HG03460 (cell line): ENCODE results near the gene MRPS18A.
"Not testable (repeated sequence)": the region's sequence is repeated elsewhere in the genome, so short reads cannot be mapped to it uniquely, and the experiment has no call there.

Source experiments
- ATAC-seq: cut with Tn5 transposase; IDR thresholded peaks from one replicate; pipeline ENCODE4 v1.9.1; 2021; ENCODE audit not compliant: unreplicated experiment

The MRPS18A gene

DNA sequence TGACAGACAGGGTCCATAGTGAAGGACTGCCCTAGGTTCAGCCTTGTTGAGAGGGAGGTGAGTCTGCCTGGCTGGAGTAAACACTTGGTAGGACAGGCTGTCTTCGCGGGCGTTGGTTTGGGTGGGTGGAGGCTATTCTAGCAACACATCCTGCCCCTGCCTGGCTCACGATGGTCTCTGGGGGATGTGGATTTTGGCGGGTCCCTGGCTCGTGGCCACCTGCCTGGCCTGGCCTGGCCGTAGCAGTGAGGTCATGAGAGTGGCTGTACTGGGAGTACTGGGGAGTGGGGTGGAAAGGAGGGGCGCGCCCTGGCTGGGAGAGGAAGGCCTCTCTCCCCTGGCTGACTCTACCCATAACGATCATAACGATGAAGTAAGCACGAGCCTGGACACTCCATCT, 30.2 kb upstream of the MRPS18A start:
- ATAC-seq: no peak

DNA sequence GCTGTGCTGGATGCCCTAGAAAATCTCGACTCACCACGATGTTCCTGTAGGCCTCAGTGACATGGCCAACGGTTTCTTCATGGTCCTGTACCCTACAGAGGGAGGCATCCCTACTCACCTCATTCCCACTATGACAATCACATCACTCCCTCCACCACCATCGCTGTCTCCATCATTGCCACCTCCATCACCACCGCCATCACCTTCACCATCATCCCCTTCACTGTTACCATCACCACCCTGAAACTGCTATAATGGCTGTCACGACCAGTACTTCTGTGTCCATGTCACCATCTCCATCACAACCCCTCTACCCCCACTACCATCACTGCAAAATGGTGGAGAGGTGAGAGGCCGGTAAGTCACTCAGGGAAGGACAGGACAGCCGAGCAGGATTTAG, 29.8 kb upstream of the MRPS18A start:
- ATAC-seq: no peak

DNA sequence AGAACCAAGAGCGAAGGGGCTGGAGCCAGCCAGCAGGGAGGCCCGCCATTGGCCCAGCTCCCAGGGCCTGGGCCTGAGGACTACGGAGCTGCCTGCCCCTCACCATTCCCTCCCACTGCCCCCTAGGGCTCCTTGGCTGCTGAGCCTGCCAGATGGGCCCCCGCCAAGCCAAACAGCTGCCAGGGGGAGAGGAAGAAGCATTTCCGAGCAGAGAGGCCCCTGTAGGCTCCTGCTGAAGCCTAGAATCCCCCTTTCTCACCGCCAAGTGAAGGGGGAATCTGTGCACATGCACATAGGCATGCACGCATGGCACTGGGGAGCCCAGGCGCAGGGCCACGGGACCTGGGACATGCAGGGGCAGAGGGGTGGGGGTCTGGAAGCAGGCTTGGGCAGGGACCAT, 28.5 kb upstream of the MRPS18A start:
- no peak for ATAC-seq

DNA sequence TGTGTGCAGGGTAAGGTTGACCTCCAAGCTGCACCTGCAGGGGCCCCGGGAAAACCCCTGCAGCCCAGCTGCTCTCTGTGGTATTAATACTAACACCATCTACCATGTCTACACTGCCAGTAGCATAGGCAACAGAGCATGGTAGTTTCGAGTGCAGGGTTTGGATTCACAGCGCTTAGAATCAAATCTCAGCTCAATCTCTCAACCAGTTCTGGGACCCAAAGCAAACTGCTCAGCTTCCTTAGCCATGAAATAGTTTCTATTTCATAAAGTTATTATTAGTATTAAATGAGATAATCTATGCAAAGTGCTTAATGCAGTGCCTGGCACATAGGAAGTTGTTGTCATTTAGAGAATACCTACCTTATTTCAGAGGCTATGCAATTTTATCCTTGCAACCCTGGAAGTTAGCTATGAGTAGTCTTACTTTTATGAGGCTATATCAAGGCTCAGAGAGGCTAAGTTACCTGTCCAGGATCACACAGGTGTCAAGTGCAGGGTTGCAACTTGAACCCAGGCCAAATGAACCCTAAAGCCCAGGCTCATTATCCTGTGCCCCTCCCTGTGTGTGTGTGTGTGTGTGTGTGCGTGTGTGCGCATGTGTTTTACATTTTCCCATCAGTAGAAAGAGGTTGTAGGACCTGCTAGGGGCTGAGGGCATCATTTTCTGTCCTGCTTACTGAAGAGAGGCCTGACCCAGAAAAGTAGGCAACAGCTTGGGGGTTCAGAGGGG, 27.6 kb upstream of the MRPS18A start:
- peak; percentile 90 for ATAC-seq

DNA sequence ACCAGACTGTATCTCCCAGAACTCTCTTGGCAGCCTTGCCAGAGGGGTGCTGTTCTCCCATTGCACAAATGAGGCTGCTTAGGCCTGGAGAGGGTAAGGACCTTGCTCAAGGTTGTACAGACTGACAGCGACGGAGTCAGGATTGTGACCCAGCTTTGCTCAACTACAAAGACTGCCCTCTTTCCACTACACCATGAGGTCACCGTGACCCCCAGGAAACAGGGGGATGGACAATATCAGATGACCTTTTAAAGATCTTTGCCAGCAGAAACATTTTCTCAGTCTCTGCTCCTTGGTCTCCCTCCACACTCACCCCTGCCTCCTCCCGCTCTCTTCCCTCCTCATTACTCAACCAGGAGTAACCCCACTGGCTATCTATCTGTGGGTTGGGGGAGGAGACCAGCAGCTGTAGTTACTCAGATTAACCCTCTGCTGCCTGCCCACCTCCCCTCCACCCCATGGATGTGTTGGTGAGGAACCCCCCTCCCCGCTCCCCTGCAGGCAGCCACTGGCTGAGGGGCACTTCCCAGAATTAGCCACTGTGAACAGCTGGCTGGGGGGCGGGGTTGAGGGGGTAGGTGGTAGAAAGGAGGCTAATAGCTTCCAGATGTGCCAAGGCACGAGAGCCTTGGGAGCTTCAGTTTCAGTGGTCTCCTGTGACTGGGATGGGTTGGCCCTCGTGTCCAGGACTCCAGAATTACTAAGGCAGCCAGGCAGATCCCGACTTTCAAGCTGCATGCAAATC, 26.9 kb upstream of the MRPS18A start:
- peak; percentile 23 for ATAC-seq

DNA sequence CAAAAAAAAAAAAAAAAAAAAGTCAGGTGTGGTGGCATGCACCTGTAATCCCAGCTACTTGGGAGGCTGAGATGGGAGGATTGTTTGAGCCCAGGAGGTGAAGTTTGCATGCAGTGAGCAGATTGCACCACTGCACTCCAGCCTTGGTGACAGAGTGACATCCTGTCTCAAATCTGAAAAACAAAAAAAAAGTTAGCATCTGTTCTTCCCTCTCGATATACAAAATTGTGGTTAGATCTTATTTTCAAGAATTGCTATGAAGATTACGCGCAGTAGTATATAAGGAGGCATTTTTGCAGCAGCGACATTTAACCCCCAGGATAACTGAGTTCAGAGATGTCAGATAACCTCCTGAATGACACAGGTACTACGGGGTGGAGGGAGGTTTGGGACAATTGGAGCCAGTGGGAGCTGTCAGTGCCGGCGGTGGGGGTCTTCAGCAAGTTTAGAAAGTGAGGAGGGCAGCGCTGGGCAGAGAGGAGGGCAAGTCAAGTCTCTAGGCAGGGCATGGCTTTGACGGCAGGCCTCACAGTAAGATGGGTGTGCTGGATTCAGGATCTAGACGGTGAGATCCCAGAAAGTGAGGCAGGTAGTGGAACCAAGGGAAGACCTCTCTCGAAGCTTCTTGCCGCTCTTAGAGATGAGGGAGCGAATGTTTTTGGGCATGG, 26.2 kb upstream of the MRPS18A start:
- no peak for ATAC-seq

DNA sequence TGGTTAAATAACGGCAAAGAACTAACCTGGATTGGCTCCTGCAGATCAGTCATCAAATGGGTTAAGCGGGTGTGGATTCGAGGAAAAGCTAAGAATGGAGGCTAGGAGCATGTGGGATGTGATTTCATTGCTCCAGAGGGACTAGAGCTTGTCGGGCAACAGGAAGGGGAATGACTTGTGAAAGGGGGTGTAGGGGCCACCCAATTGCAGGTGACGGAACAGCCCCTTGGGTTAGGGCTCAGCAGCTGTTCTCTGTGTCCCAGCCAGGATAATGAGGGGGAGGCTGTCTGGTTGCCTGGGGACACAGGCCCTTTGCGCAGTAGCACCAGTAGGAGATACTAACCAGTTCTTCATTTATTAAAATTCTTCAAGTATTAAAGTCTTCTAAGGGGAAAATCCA, 25.0 kb upstream of the MRPS18A start:
- ATAC-seq: no peak

DNA sequence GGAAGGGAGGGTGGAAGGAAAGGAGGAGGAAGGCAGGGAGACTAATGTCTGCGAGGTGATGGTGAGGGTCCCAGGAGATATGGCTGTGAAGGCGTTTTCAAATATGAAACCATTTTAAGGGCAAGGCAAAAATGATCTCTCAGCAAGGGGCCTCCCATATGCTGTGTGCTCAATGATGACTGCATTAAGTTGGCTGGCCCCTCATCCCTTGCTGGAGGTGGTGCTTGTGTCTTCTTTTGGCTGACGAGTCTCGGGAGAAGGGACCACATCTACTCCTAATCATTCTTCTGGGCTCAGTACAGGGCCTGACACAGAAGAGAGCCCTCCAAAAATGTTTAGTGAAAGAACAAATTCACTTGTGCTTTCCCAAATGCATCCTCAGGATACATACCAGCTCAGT, 23.0 kb upstream of the MRPS18A start:
- no peak for ATAC-seq

DNA sequence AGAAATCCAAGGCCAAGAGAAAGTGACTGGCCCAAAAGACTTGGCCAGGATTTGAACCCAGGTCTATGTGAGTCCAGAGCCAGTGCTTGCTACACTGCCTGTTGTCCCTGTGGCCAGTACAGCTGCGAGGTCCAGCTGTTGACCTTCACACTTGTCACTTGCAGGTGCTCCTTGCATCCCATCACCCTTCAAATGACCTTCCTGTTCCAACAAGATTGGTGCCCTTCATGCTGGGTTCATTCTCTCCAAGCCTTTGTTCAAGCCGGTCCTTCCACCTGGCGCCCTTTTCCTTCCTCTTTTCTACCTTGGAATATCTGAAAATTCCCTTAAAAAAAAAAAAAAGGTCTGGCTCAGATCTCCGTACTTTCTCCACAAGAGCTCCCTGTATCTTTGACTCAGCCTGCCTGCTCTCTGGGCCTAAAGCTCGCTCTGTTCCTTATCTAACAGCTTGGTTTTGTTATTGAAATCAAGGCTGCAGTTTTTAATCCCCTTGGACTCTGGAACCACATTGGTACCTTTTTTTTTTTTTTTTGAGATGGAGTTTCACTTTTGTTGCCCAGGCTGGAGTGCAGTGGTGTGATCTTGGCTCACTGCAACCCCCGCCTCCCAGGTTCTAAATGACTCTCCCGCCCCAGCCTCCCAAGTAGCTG, 22.2 kb upstream of the MRPS18A start:
- no peak for ATAC-seq

DNA sequence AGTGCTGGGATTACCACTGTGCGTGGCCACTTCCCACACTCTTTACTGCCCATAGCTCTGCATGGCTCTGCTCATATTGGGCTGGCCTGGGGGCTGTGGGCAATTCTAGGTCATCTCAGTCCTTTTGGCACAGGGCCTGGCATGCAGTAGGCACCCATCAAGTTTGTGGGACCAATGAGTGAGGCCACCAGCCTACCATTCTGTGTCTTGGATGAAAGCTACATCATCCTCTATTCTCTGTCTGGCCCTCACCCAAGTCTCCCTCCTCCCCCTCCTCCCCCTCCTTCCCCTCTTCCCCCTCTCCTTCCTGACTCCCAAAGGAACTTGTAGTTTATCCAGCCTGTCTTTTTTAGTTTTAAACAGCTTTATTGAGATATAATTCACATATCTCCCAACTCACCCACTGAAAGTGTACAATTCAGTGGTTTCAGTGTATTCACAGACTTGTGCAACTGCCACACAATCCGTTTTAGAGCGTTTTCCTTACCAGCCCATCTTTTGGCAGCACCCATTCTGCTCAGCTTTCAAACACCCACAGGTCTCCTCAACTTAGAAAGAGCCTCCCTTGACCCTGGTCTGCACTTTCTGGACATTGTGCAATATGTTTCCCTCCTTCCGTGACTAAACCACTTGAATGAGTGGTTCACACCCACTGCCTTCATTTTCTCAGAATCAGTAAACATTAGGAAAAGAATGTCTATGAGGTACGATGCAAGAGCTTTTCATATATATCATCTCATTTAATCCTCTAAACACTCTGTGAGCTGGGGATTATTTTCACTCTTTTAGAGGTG, 21.5 kb upstream of the MRPS18A start:
- ATAC-seq: no peak

DNA sequence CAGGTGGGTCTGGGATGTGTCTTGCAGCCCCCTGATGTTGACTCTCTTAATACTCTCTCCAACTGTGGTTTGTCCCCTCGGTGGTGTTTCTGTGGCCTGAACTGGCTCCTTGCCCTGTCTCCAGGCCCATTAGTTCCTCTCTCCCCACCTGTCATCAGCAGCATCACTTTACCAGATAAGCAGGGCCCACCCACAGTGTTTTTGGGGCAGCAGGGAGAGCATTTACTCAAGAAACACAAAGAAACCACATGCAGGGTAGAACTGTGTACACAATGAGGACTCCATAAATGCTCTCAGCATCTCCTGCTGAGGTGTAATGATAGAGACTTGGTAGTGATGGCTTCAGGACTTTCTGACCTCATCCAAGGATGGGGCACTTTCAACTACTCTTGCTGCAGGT, 20.2 kb upstream of the MRPS18A start:
- ATAC-seq: no peak

DNA sequence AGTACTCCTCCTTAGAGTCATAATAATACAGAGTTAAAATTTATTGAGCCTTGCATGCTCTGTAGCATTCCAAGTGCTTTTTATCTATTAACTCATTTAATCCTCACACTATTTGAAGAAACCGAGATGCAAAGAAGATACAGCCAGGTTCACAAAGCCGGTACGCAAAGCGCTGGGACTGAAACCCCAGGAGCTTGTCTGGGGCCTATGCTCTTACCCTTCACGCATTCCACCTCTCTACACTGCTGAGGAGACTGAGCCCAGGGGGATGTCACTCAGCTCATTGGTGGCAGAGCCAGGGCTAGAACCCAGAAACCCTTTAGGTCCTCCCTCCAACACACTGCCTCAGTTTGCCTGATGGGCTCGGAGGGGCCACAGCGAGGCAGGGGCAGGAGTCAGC, 19.7 kb upstream of the MRPS18A start:
- no peak for ATAC-seq

DNA sequence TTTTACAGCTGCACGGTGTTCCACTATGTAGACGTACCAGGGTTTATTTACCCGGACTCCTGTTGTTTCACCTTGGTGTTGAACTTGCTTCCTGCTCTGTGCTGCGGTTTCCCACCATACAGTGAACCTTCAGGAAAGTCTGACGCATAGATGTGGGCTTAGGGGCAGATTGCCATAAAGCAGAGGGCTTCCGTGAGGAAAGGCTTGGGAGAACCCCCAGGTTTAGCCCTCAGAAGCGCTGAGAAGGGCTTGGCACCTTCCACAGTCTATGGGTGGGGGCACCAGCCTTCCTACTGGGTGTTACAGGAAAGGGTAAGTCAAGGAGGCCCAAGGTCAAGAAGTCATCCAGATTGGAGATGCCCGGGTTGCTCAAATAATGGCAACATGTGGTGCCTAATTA, 19.2 kb upstream of the MRPS18A start:
- ATAC-seq: no peak

DNA sequence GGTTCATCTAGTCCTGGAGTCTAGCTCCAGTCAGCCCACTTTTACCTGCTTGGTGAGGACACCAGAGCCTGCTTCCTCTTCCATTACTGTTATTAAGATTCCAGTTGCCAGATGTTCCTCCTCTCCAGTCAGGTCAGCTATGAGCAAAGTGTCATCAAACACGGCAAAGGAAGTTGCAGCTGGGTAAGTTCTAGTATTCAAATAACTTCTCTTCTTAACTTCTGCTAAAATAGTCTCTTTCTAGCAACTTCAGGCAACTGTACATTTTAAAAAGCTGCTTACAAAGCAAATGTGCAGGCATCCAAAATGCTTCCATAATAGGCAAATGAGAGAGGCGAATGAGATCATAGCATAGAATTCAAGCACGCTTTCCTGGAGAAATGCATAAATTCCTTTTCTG, 18.4 kb upstream of the MRPS18A start:
- no peak for ATAC-seq

DNA sequence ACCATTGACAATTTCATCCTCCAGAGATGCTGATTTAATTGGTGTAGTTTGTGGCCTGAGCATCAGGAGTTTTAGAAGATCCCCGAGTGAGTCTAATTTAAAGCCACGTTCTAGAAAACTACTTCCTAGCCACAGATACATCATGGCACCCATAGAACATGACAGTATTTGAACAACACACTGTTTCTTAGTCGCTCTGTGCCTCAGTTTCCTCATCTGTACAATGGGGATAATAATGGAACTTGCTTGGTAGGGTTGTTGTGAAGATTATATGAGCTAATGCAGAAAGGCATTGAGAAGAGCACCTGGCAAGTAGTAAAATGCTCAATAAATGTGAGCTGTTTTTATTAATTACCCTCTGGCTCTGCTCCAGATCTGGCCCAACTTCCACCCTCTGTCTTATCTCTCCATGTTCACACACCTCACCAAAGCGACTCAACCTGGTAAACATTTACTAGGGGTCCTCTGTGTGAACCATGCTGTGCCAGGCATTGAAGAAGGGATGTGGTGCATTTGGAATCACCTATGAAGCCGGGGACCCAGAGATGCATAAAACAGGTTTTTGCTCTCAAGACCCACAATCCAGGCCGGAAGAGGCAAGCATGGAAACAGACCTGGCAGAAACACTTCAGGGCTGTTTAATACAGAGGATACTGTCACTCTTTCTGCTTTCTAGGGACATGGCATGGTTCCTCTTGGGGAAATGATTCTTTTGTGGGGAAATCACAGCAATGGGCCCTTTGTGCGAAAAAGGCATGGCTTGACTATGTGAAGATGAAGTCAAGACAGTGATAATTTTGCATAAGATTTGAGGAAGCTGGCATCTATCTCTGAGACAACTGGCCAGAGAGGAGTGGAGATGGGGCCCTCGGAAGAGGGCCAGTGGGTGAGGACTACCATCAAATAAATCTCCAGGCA, 16.2 kb upstream of the MRPS18A start:
- no peak for ATAC-seq

DNA sequence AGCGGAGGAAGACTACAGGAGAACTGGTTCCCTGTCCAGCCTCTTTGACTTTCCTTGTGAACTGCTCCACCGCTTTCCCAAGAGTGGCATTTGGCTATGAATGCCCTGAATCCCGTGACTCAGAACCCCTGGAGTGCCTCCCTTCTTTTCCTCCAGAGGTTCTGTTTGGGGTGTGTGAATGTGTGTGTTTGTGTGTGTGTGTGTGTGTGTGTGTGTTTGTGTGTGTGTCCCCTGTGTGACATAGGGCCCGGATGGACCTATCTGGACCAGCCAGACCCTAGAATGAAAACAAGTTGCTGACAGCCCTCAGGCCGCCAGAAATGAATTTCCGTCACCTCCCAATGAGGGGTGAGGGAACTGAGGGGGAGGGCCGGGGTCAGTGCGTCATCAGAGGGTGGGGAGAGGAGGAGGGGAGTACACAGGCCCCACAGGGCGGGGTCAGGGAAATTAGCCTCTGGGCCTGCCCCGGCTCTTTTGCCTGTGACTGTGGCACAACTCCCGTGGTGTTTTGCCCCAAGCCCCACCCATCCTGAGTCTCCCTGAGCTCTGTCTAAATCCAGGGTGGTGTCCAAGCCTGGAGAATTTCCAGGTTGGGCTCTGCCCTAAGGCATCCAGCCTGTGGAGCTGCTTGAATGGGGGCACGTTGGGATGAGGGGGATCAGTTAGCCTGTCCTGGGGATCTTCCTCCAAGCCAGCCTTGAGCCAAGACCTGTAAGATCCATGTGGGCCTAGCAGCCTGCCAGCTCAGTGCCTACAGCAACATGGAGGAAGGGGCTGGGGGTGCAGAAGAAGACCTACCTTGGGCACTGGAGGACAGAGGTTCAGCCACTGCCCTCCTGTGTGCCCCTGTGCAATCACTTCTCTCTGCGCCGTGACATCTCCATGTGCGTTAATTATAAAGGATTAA, 15.2 kb upstream of the MRPS18A start:
- no peak for ATAC-seq

DNA sequence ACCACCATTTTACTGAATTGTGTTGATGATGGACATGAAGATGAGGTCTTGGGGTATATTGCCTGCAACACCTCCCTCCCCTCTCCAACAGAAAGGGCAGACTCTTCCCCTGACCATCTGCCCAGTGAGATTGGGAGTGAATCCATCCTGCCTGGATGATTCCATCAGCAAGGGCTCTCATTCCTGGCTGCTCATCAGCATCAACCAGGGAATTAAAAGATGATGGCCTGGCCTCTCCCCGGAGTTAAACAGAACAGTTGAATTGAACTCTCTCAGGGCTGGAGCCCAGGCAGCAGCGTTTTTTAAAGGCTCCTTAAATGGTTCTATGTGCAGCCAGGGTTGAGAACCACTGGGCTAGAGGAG, 14.6 kb upstream of the MRPS18A start:
- no peak for ATAC-seq

DNA sequence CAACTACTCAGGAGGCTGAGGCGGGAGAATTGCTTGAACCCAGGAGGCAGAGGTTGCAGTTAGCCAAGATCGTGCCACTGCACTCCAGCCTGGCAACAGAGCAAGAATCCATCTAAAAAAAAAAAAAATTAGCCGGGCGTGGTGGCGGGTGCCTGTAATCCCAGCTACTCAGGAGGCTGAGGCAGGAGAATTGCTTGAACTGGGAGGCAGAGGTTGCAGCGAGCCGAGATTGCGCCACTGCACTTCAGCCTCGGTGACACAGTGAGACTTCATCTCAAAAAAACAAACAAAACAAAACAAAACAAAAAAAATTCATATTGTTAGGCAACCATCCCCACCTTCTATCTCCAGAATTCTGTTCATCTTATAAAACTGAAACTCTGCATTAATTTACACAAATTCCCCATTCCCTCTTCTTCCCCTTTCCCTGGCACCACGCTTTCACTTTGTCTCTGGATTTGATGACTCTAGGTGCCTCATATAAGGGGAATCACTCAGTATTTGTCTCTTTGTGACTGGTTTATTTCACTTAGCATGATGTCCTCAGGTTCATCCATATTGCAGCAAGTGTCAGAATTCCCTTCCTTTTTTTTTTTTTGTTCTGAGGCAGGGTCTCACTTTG, 13.5 kb upstream of the MRPS18A start:
- ATAC-seq: not testable (repeated sequence)
